22Rv1 (cell line): ENCODE measurements around the gene RYR2.

Experiments used
- CTCF ChIP-seq: fragments of 450-650 bp; IDR thresholded peaks from 2 replicates; pipeline ENCODE4 v1.5.1; 2017; ENCODE audit warnings: mild to moderate bottlenecking
- ZFX ChIP-seq: fragments of 450-650 bp; IDR thresholded peaks from 2 replicates; pipeline ENCODE4 v1.6.1; 2017; ENCODE audit warnings: antibody characterized with exemption, borderline replicate concordance

DNA sequence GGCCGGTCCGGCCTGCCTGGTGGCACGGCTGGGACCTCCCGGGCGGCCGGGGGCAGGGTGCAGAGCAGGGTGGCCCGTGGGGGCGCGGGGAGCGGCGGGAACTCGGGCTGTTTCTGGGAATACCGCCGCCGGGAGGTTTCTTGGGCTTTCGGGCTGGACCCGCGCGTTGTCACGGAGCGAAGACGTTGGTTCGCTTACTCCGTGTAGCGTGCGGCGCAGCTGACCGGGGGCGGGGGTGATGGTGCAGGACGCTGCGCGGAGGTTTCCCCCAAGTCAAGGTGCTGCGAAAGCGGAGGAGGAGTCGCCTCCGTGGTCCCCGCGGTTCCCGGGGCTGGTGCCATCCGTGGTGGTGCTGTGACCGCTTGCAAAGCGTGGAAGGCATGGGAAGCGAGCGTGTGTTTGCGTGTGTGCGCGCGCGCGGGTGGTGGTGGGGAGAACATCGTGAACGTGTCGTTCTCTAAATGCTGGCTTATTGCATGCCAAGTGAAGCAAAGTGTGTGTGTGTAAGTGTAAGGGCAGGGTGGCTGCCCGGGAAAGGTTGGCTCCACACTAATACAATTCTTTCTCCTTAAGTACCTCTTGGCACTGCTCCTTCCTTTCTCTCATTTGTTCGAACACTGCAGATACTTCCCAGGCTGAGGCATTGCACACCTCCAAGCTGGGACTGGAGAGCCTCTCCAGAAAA lies 1.1 kb downstream of the RYR2 start:
- no peak for TF ChIP-seq CTCF
- TF ChIP-seq ZFX = no peak
